HG03442 (cell line): Measurements from ENCODE around the gene OR51E1.

Experiments
- ATAC-seq: cut with Tn5 transposase; IDR thresholded peaks from one replicate; pipeline ENCODE4 v1.9.1; 2021; ENCODE audit warnings: mild to moderate bottlenecking, moderate library complexity; ENCODE audit not compliant: unreplicated experiment

Gene OR51E1

DNA sequence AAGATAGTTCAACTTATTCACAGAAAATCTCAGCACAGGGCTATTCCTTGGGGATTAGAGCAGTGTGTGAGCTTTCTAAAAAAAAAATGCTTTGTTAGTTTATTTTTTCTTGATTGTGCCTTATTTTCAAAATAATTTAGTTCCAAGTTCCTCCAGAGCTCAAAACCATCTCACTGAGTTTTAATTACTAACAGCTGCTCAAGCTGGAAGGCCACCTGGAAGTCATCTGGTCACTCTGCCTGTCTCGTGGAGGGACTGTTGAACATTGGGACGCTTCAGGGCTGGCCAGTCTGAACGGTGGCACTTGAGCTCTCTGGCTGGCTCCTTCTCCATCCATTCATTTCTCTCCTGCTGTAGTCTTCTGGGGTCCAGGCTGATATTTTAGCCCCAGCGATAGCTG is 4.0 kb downstream of the OR51E1 start:
- ATAC-seq: no peak

DNA sequence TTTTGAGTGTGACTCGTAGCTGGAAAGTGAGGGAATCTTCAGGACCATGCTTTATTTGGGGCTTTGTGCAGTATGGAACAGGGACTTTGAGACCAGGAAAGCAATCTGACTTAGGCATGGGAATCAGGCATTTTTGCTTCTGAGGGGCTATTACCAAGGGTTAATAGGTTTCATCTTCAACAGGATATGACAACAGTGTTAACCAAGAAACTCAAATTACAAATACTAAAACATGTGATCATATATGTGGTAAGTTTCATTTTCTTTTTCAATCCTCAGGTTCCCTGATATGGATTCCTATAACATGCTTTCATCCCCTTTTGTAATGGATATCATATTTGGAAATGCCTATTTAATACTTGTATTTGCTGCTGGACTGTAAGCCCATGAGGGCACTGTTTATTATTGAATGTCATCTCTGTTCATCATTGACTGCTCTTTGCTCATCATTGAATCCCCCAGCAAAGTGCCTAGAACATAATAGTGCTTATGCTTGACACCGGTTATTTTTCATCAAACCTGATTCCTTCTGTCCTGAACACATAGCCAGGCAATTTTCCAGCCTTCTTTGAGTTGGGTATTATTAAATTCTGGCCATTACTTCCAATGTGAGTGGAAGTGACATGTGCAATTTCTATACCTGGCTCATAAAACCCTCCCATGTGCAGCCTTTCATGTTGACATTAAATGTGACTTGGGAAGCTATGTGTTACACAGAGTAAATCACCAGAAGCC is 11.0 kb downstream of the OR51E1 start:
- no peak for ATAC-seq

GRCh38 chr11:4658629-4659445 is 15.1 kb downstream of the OR51E1 start:
- ATAC-seq: no peak

DNA sequence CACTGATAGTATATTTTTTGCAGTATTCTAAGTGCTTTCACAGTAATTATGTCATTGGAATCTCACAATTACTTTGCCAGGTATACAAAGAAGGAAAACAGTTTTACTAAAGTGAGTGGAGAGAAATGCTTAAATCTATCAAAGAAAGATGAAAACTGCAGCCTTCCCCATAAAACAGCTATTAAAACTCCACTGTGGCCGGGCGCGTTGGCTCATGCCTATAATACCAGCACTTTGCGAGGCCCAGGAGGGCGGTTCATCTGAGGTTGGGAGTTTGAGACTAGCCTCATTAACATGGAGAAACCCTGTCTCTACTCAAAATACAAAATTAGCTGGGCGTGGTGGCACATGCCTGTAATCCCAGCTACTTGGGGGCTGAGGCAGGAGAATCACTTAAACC is 19.1 kb downstream of the OR51E1 start:
- no peak for ATAC-seq

GRCh38 chr11:4664183-4664582 is 20.4 kb downstream of the OR51E1 start:
- no peak for ATAC-seq

DNA sequence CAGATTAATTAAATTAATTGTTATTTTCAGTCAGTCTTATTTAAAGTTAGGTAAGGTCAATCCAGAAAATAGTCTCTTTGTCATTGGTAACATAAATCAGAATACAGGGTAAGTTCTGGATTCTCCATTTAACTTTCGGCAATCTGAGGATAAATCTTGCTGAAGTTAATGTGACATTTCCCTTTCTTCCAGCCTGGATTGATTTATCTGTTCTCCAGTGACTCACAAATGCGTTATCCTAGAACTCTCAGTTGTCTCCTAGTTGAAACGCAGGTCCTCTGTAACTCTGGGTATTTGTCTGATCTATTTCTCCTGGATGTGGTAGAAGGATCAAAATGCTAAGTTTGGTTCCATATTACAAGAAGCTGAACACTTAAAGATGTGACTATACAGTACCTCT is 21.0 kb downstream of the OR51E1 start:
- ATAC-seq: no peak

DNA sequence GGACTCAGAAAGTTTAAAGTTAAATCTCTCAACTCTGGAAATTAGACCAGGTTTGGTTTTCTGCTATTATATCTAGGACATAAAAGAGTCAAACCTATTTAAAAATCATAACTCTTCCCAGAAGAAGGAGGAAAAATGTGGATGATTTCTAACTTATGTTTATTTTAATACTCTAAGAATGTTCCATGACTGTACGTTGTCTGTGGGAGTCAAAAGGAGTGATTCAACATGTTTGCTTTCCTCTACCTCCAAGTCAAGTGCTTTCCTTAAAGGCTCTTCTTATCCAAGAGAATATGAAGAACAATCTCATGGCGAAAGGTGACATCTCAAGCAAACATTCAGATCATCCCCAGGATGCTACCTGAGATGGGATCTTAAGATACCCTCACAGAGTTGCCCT is 21.6 kb downstream of the OR51E1 start:
- no peak for ATAC-seq

DNA sequence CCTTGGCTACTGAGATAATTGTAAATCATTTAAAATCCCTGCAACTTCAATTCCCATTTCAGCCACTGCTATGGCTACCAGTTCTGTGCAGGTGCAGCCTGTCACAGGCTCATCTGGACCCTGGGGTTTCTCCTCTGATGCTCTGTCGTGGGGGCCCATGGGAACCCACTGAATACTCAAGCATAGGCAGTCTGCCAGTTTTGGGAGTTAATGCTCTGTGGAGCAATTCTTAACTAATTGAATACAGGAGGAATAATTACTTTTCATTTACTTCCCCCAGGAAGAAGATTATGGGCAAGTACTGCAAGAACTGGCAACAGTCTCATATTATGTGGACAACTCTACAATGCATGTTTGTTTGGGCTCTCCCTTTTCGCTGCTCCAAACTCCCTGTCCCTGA is 28.0 kb downstream of the OR51E1 start:
- ATAC-seq: no peak

- no peak for ATAC-seq
These were observed 28.7 kb downstream of the OR51E1 start for GRCh38 chr11:4672470-4672869.

GRCh38 chr11:4673781-4674180 is 30.0 kb downstream of the OR51E1 start:
- ATAC-seq: no peak

GRCh38 chr11:4677948-4678347 is 34.2 kb downstream of the OR51E1 start:
- ATAC-seq: no peak

- ATAC-seq: no peak
These were observed 36.6 kb downstream of the OR51E1 start for GRCh38 chr11:4680341-4680740.

GRCh38 chr11:4682623-4683419 is 39.0 kb downstream of the OR51E1 start:
- no peak for ATAC-seq

DNA sequence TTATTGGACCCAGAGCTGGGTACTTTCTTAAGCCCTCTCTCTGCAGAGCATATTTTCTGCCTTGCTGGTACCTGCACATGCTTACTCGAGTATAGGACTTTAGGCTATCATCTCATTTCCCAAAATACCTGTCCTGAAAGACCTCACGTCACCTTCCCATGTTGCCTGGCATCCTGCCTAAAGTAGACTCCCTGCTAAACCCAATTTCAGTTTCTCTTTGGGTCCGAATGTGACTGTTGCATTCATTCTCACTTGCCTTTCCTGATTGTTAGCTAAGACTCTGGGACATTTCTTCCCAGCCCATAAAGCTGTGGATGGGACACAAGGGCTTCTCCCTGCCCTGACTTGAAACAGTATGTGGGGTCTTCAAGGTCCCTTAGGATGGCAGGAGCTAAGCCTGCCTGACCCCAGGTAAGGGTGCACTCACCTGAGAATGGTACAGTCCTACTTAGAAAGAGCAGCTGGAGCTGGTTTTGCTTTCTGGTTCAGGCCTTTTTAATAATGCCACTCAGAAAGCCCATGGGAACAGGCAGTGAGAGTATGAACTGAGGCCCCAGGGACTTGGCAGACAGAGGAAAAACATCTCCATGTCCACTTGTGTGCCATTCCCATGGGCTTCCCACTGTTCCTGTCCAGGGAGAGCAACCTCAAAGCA is 41.0 kb downstream of the OR51E1 start:
- no peak for ATAC-seq

GRCh38 chr11:4695442-4695841 is 51.7 kb downstream of the OR51E1 start:
- no peak for ATAC-seq

DNA sequence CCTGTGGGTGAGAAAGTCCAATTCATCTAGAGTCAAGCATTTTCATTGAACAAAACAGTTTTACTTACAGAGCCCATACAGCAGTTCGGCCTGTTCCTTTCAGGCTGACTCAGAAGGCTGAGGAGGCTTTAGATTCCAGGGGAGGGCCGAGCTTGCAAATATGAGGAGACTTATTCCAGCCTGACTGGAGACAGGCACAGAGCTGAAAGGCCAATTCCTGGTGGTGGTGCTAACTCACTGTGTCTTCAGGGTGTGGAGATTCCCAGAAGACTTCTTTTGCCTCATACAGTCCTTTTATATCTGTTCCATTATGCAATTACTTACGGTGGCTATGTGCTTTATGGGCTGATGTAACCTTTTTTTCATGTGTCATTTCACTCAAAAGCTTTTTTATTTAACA is 53.8 kb downstream of the OR51E1 start, which contains the start of gene OR51E2:
Gene OR51E2, minus strand, starts transcription at position 269 of the 400 bp plus-strand sequence. CDS start 15,142 bp downstream, outside the sequence.
- ATAC-seq: no peak

DNA sequence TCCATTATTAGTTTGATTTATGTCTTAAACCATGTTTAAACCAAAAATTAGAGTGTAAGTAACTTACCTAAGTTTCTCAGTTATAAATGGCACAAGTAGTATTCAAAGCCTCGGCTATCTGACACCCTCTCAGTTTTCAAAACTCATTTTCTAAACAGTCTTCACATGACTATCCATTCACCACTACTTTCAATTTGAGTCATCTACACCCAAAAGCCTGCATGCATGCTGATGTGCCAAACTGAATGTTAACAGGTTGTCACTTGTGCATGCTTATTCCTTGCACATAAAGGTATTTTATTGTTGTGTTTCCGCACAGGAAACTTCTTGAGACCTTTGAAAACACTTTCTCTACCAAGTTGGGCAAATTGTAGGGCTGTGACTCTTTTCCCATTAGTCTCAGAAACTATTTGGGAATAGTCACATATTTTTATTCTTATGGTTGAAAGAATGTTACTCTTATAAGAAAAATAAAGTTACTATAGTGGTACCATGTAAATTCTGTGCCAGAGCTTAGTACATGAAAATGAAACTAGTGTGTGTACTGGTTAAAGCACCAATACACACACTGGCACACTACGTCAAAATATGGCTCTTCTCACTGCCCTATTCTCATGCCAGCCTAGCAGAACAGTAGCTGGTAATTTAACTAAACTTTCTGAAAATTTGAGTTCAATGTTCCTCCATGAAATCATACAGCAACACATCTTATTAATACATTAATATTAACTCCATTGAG is 56.1 kb downstream of the OR51E1 start:
- peak; percentile 97 for ATAC-seq

DNA sequence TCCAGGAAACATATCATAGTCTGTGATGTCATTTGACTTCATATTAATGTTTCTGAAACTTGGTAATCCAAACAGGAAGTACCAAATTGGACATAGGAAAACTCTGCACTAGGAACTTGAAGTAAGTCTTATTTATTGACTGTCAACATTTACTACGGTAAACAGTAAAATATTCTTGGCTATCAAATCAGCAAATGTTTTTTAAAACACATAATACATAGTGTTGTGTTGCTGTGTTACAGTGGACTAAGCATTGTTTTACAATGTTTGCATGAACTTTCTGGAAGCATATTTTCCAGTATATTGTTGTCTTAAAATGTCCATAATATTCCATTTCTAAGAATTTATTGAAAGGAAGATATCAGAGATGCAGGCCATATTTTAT is 56.6 kb downstream of the OR51E1 start:
- no peak for ATAC-seq

DNA sequence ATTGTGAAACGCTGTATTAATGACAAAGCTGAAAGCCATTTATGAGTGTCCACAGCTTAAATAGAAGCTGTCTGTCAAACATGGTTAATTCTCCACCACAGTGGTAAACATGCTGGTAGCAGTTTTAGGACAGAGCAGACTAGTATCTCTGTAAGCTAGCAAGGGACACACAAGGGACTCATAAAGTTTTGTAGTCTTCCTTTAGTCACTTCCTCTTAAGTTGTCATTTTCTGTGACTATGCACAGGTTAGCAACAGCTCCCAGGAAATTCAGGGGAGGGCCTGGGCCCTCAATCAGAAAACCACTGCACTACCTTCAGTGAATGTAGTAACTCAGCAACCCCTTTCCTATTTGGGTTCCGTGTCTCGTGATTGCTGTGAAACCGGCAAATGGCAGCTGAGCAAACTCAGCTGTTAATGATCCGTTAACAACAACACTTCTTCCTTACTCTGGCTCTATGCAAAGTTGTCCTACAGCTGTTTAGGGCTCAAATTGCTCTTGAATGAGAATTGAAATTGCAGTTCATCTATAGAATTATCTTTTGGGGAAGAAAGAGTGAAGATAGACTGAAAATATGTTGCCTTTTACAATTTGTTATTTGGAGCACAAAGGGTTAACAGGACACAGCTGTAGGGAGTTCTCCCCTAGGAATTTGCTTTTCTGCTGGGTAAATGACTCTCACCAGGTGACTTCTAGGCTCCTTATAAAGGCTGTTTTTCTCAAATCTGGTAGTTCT is 60.4 kb downstream of the OR51E1 start, which contains the start of gene MMP26:
Gene MMP26, plus strand, starts transcription at position 731 of the 736 bp plus-strand sequence.
- ATAC-seq: peak; percentile 32
